Dedifferentiated amniotic fluid mesenchymal stem cell (primary cell): ENCODE measurements around the gene IFT20.
"Not testable (repeated sequence)": the region's sequence is repeated elsewhere in the genome, so short reads cannot be mapped to it uniquely, and the experiment has no call there.

Experiments
- DNase-seq: peaks from one replicate; pipeline ENCODE4 v3.0.0-alpha.2; 2016; ENCODE audit errors: extremely low spot score

Gene IFT20

DNA sequence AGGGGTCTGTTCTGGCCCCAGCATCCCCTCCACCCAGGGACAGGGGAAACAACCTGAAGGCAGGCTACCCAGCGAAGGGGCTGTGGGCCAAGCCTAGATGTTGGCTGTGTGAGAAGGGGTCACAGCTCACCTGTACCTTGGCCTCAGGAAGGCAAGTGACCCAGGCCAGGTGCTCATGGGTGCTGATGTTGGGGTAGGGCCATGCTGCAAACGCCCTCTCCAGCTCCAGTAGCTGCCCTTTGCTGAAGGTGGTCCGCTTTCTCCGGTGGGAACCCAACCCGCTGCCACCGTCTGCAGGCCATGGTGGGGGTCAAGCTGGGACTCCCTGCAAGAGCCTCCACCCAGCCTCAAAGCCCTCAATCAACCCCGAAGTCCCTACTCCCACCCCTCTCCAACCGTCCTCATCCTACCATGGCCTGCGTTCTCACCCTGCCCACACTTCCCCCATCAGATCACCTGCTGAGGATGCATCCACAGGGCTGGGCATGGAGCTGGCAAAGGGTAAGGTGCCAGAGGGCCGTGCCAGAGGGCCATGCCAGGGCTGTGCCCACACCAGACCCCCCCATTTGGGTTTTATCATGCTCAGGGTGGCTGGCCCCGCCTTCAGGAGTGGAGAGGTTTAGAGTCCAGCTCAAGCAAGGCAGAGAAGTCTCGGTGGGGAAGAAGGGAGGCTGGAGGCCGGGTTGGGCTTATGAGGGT, 29.5 kb upstream of the IFT20 start, which contains the start of gene SEBOX:
SEBOX (minus strand) TSS at position 535 of the 699 bp plus-strand sequence; CDS start at position 487, 48 bp downstream.
- no peak for DNase-seq

DNA sequence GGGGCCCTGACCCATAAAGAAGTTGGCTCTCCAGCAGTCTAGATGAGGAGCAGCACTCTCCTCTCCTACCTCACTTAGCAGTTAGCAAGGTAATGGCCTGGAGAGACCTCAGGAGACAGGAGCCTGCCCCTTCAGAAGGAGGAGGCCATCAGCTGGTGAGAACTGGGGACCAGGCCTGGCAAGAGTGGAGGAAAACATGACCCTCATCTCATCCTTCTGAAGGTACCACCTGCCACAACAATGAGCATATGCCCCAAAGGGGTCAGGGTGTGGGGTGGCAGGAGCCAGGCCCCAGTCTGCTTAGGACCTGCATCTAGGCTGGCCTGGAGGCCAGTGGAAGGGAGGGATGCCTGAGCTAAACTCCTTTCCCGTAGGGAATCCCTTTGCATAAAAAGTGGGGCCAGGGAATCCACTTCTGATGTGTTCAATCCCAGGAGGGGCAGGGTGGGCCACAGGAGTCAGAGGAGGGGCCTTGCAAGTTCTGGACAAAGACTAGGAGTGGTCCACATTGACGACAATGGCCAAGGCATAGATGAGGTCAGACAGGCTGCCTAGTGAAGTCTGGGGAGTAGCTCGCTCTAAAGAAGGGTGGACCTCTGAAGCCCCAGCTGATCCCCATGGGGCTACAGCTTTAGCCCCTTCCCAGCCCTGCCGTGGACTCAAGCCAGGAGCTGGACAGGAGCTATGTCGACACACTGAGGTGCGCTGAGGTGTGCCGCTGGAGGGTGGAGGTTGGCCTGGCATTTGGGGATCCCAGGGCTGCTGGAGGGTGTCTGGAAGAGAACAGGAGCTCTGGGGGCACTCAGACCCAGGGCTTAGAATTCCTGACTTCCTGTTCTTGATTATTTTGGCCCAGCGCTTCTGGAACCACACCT, 28.7 kb upstream of the IFT20 start:
- DNase-seq, result no peak

DNA sequence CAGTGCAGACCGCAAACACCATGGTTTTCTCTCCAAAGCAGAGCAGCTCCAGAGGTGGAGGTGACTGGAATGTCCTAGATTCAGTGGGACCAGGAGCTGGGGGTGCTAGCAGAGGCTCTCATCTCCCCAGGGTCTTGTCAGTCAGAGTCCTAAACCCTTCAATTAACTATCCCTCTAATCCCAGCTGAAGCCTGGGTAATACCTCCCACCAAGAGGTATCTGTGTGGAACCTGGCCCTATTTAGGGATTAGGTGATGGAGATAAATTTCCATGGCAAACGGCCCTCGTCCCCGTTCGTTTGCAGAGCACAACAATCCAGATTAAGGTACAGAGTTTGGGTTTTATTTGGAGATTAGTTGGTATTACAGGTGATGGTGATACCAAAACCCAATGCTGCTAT, 27.9 kb upstream of the IFT20 start:
- no peak for DNase-seq

DNA sequence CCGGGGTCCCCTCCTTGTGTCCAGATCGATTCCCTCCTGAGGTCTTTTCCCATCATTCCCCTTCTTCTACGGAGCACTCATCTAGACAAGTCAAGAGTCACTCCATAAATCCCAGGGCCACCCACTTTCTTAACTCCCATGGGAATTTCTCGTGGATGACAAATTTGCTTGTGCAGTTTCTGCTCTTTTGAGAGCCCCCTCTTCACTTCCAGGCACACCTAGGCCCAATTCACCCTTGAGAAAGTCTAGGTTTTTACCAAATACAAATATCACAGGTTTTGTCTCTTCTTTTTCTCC, 22.6 kb upstream of the IFT20 start:
- no peak for DNase-seq

DNA sequence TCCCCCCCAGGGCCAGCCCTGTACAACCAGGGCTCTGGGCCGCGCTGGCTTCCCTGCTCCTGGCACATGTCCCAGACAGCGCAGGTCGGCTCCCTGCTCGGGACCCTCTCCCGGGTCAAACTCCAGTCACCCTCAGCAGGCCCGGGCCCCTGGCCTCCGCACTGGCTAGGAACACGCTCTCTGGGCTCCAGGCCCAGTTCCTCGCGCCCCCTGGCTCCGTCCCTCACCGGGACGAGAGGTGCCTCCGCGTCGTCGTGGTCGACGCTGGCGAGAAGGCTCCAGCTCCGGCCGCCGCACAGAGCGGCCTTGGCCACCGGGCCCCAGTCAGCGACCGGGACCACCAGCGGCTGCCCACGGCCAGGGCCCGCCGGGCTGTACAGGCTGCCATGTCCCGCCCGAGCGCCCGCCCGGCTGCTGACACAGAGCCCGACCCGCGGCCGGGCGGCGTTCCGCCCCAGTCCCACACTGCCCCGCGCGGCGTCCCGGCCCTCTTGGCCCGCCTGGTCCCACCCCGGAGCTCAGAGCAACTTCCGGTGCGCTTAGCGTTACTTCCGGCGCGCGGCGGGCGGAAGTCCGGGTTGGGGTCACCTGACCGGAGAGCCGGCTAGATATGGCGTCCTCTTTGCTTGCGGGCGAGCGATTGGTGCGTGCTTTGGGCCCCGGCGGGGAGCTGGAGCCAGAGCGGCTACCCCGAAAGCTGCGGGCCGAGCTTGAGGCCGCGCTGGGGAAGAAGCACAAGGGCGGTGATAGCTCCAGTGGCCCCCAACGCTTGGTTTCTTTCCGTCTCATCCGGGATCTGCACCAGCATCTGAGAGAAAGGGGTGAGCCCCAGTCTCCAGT, 22.0 kb upstream of the IFT20 start, which contains the start of gene POLDIP2:
POLDIP2 (minus strand) TSS at position 467 of the 840 bp plus-strand sequence; CDS start at position 388, 79 bp downstream.
- DNase-seq, result peak; percentile 96

DNA sequence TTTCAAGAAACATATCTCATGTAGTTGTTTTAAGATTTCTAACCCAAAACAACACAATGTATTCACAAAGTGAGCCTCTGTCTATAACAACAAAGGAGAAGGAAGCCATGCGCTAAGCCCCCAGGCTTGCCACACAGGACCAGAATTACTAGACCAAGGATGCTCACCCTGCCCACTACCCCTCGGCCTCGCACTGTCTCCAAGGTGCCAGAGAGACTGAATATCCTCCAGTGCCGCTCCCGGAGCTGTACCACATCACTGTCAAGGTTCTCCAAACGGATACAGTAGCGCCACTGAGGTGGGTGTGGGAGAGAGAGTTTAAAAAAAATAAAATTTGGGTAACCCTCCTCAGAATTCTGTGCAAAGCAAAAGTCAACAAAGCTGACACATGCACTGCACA, 15.0 kb upstream of the IFT20 start:
- no peak for DNase-seq

DNA sequence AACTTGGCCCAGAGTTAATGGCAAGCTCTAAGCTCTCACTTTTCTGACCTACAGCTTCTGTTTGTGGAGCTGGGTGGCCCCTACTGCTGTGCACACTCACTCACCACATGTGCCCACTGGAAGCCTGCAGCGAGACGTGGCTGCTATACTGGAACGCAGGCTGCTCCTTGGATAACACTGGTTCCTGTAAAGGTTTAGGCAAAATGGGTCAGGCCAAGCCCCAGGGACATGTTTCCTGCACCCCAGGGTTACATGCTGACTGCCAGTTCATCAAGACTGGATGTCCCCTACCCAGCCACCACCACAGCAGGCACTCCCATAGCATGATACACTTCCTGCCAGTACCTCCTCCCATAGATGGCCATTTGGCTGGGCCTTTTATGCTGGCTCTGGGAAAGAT, 13.7 kb upstream of the IFT20 start:
- DNase-seq, result no peak

DNA sequence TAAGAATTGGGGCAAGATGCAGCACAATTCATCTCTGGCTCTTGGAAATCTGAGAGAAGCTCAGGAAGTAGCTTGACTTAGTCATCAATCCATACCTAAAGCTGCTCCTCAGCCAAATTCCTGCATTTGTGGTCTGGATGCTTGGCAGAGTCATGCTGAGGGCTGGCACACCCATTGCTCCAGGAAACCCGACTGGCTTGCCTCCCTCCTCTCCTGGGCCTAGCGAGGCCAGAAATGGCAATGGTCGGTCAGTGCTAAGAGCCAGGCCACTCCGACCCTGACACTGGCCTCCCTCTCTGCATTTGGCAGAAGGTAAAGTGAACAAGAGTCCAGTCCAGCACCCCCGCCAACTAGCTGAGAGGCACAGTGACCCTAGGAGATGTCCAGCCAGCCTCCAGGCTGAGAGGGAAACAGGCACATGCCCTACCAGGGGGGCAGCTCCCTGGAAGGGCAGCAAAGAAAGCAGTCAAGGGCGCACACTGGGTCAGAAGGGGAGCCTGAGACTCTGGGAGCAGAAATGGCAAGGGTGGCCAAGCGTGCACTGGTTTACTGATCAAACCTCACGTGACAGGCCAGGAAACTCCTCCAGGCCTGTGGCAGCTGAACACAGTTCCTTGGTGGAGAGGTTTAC, 12.1 kb upstream of the IFT20 start:
- DNase-seq, result peak; percentile 92

DNA sequence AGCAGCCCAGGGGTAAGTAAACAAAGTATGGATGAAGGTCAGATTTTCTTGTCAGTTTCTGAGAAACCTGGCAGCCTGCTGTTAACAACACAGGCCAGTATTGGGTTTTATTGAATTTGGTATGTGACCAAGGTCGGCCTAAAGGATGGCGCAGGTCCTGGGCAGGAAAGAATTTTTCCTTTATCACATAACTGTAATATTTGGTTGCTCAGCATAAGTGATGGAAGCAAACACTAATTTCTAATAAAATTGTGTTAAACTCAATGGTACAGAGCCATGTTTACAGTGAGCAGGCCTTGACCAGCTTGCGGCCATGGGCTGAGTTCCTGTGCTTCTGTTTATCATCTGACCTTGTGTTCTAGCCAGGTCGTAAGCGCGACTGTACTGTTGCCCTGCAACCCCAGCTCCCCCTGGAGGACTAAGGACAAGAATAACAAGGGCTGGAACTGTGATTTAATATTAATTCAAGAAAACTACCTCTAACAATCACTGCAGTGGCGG, 11.5 kb upstream of the IFT20 start:
- no peak for DNase-seq

DNA sequence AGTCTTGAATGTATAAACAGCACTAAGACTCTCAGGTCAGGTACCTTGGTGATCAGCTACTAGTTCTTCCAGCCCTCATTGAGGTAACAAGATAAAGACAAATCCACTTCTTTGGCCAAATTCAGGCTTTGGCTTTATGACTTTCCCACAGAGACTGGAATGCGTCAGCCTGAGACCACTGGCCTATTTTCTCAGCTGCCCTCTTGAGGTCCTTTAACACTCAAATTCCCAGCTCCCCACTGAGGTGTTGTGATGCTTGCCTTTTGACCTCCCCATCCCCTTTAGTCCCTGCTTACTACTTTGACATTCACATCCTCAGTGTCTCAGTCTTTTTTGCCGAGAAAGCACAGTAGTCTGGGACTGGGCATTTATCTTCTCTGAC, 10.9 kb upstream of the IFT20 start:
- no peak for DNase-seq

DNA sequence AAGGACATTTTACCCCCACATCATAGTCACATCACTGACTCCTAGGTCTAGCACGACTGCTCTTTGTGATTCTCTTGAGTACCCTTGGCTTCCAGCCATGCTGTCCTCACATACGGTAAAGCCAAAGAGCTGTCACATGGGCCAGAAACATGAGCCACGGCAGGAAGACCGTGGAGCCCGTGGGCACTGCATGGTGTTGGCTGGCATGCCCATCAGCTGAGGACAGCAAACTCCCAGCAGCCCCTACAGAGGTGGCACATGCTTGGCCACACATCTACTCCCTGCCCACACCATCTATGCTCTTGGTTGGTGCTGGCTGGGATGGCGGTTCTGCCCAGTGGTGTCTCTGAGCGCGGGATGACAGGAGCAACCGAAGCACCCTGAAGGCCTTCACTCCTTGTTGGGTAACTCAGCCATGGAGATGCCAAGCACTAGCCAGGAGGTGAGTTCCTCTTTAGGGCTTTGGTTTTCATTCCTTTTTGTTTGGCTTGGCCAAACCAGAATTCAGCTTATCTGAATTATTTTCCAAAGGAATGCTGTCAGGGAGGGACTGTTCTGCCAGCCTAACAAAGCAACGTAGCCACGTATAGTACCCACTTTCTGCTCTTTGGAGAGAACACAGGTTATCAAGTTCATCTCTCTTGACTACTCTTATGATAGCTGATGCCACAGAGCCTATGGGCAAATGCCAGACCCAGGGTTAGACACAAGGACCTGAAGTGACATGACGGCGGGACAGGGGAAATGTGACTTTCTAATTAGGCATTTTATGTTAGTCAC, 10.3 kb upstream of the IFT20 start:
- DNase-seq, result no peak

DNA sequence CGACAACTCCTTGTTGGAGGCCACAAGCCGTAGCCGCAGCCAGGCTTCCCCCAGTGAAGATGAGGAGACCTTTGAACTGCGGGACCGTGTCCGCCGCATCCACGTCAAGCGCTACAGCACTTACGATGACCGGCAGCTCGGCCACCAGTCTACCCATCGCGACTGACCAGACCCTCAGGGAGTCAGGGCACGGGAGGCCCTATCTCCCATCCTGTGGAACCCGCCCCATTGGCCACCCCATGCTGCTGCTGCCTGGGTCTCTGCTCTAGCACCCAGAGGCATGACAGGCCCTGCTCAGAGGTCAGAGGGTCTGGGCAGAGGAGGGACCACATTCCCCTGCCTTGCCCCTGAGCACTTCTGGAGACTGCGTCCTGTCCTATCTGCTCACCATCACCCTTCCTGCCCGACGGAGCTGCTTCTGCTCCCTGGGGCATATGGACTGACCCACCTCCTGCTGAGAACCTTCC, 9.2 kb upstream of the IFT20 start:
- DNase-seq, result no peak

DNA sequence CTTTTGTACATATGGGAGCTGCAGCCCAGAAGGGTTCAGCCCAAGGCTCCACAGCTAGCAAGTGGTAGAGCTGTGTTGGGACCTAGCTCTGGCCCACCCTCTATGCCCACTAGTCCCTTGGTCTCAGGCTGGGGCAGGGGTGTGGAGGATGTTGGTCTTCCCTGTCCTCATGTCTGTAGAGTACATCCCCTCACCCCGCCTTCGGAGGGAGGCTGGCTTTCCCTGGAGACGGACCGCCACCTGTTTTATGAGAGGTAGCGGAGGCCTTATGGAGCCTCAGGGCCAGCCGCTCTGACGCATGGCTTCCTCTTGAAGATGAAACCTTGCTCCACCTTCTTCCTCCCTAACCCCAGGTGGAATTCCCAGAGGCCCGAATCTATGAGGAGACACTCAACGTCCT, 8.7 kb upstream of the IFT20 start:
- DNase-seq, result no peak

DNA sequence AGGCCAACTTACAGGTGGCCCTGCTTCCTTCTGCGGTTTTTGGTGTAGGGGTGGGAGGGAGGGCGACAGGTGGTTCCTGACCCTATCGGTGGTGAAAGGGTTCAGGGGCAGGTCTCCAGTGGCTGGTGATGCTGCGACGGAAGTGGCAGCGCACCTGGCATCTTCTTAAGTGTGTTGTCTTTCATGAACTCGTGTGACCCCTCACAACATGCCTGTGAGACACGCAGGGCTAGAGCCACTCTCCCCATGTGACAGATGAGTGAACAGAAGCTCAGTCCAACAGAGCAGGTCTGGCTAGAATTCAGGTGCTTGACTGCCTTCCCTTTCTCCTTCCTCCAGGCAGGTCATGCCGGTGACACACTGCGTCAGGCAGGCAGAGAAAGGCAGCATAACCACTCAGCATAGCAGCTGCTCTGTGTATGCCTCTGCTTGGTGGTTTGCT, 8.2 kb upstream of the IFT20 start:
- no peak for DNase-seq

DNA sequence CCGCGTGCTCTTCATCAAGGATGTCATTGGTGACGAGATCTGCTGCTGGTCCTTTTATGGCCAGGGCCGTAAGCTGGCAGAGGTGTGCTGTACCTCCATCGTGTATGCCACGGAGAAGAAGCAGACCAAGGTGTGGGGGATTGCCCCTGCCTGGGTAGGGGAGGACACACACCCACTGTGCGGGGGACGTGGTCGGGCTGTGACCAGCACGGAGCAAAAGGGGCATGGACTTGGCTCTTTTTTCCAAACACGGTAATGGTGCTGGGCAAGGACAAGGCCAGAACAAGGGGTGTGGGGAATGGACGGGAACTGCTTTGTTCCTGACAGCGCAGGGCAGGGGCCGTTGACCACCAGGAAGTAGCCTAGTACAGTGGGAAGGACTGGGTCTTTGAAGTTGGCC, 7.0 kb upstream of the IFT20 start:
- no peak for DNase-seq

DNA sequence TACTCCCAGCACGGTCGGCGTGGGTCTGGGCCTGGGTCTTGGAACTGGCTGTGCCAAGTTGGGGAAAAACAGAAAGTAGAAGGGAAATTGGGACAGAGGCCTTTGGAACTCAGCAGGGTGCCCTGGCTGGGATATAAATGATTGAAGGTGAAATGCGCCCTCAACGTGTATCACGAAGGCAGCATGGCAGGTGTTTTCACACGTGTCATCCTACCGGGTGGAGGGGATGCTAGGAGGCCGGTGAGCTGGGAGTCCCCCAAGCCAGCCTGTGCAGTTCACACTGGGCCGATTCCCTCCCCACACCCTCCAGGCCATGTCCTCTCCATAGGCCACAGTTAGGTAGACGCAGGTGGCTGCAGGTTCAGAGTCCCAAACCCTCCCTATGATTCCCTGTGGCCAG, 6.2 kb upstream of the IFT20 start:
- no peak for DNase-seq

DNA sequence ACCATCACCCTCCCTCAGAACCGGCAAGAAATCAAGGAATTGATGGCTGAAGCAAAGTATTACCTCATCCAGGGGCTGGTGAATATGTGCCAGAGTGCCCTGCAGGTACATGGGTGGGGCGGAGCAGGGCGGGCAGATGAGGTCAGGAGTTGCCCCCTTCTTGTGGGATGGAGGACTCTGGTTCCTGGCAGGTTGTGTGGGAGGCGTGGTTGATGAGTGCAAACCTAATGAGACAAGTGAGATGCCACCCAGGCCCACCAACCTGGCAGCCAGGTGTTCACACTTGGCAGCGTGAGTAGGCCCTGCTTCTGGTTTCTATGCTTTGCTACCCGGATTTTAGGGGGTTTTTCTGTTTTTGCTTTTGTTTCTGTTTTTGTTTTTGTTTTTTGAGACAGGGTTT, 5.1 kb upstream of the IFT20 start:
- no peak for DNase-seq

DNA sequence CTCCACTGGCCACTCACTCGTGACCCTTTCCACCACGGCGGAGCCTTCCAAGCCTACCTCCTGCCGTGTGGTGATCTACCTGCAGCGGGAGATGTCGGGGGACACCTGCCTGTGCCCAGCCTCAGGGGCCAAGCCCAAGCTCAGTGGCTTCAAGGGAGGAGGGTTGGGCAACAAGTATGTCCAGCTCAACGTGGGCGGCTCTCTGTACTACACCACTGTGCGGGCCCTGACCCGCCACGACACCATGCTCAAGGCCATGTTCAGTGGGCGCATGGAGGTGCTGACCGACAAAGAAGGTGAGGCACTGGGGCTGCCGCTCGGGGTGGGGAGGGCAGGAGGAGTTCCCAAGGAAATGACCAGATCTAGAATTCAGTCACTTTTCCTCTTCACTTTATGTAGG, 4.2 kb upstream of the IFT20 start:
- no peak for DNase-seq

DNA sequence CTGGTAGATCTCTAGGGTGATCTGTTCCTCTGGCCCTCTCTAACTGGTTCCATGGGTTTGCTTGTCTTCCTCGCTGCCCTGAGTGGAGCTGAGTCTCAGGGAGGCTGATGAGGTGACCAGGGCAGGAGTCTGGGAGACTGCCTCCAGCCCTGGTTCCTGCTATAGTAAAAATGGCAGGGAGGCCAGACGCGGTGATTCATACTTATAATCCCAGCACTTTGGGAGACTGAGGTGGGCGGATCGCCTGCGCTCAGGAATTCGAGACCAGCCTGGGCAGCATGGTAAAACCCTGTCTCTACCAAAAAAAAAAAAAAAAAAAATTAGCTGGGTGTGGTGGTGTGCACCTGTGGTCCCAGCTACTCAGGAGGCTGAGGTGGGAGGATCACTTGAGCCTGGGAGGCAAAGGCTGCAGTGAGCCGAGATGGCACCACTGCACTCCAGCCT, 3.5 kb upstream of the IFT20 start:
- DNase-seq, result not testable (repeated sequence)

DNA sequence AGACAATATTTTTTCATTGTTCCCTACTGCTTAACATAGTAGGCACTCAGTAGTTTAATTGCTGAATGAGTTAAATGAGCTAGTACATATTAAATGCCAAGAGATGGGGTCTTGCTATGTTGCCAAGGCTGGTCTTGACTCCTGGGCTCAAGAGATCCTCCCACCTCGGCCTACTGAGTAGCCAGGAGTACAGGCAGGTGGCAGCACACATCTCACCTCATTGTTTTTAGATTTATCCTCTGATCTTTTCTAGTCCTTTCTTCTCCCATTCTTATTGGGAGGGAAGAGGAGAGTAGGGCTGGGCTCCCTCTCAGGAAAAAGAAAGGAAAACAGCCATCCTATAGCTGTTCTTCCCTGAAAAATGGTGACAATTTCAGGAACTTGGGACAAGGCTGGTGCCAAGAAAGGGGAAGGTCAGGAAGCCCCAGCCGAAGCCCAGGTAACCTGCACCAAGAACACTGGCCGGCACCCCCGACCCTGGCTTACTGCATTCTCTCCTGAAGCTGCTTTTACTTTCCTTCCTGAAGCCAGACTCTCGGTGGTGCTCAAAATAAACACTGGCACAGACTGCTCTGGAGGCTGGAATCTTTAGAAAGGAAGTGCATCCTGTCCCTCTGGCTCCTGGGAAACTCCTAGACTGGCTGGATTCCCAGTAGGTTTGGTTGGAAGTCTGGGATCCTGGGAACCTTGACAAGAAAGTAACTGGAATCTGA, 2.9 kb upstream of the IFT20 start:
- no peak for DNase-seq
